Tibial nerve (tissue), 4 donors: Measurements from ENCODE around the gene RNF217. TPM values are rescaled to one million over a fixed set of nuclear protein-coding genes. Genes with fewer than 3 reads are reported as not detected.

Experiments used
- DNase-seq, 2 donors: peaks; one replicate each; pipeline ENCODE4 v3.0.0-alpha.2; 2019; ENCODE audit warnings: low spot score in 2 of 2
- H3K27ac ChIP-seq, 4 donors: fragments of 200-600 bp; sonication (generic) in 3 of 4; one replicate each; pipeline ENCODE4 v1.5.1; 2017 to 2019; ENCODE audit warnings: mild to moderate bottlenecking in 1 of 4
- H3K27me3 ChIP-seq, 2 donors: fragments of 200-600 bp; sonication (generic) in 1 of 2; one replicate each; pipeline versions ENCODE4 v1.5.1 to v1.6.0; 2017 to 2019
- H3K36me3 ChIP-seq, 3 donors: fragments of 200-600 bp; sonication (generic); one replicate each; pipeline ENCODE4 v1.5.1; 2018 to 2019
- H3K4me1 ChIP-seq, 4 donors: fragments of 200-600 bp; sonication (generic) in 3 of 4; one replicate each; pipeline ENCODE4 v1.5.1; 2017 to 2019
- H3K4me3 ChIP-seq, 4 donors: fragments of 200-600 bp; sonication (generic) in 3 of 4; one replicate each; pipeline ENCODE4 v1.5.1; 2017 to 2019; ENCODE audit warnings: mild to moderate bottlenecking in 1 of 4, moderate library complexity in 1 of 4
- H3K9me3 ChIP-seq, 4 donors: fragments of 200-600 bp; sonication (generic) in 3 of 4; one replicate each; pipeline ENCODE4 v1.5.1; 2017 to 2019
- CTCF ChIP-seq, 5 experiments: fragments of 200-600 bp in 3 of 5; fragments of 450-650 bp in 2 of 5; sonication (generic) in 3 of 5; IDR thresholded peaks; one replicate each; pipeline ENCODE4 v1.5.1; 2016 to 2019; ENCODE audit warnings: antibody characterized with exemption in 5 of 5, mild to moderate bottlenecking in 3 of 5, moderate library complexity in 2 of 5
- EP300 ChIP-seq, 2 donors: sonication (generic); formaldehyde crosslinking; IDR thresholded peaks; one replicate each; pipeline ENCODE4 v1.6.1; 2017; ENCODE audit warnings: antibody characterized with exemption in 2 of 2, mild to moderate bottlenecking in 1 of 2
- POLR2A ChIP-seq, 2 donors: fragments of 450-650 bp; IDR thresholded peaks; one replicate each; pipeline ENCODE4 v1.6.1; 2017; ENCODE audit warnings: antibody characterized with exemption in 2 of 2, mild to moderate bottlenecking in 2 of 2, moderate library complexity in 2 of 2
- WGBS, 2 donors: methylation state at CpG; one replicate each; pipeline ENCODE4 v1.1.5; 2018; 5-methylcytosine and 5-hydroxymethylcytosine counted together
- total RNA-seq, 4 donors: library from RNA; depleted of rRNA; stranded (reverse); fragments of >200 nt; gene quantifications; one replicate each; pipeline ENCODE4 v1.1.0, GENCODE V29; 2016

RNF217 gene
- total RNA-seq, 4 donors from 2014 or later = 26.7 to 40.2 (median 35.5) TPM

GRCh38 chr6:124958149-124958548, 4.1 kb upstream of the RNF217 start:
- Histone ChIP-seq H3K27ac (no peak overlapping the region), H3K36me3 (no peaks in the 10 kb centered on the region), H3K9me3 (no peaks in the 10 kb centered on the region), H3K4me3 (no peak overlapping the region), H3K4me1 (peaks cover 0 to 16% (median 6%) of the 10 kb centered on the region in 4 donors), H3K27me3 (no peaks in the 10 kb centered on the region)
- no peak for DNase-seq
- TF ChIP-seq EP300 (IDR thresholded peaks at IDR 0.05) (no peak), CTCF (IDR thresholded peaks at IDR 0.05) (no peak), POLR2A (IDR thresholded peaks at IDR 0.05) (no peak)

GRCh38 chr6:124958759-124959354, 3.4 kb upstream of the RNF217 start:
- no peak for DNase-seq
- Histone ChIP-seq H3K4me3 (no peak overlapping the region), H3K27me3 (no peaks in the 10 kb centered on the region), H3K27ac (no peak overlapping the region), H3K36me3 (no peaks in the 10 kb centered on the region), H3K4me1 (peaks cover 0 to 16% (median 6%) of the 10 kb centered on the region in 4 donors), H3K9me3 (no peaks in the 10 kb centered on the region)
- WGBS, 2 donors = 76 to 86% methylated on average over 1 of the region's 1 CpG
- TF ChIP-seq EP300 (IDR thresholded peaks at IDR 0.05) = no peak
- TF ChIP-seq POLR2A (IDR thresholded peaks at IDR 0.05) = no peak
- TF ChIP-seq CTCF (IDR thresholded peaks at IDR 0.05) = no peak

GRCh38 chr6:124960757-124961463, 1.3 kb upstream of the RNF217 start:
- no peak for DNase-seq
- Histone ChIP-seq H3K27ac (peak overlapping the region in 3 of 4 donors; percentile 90 to 96 (median 96)), H3K4me1 (peaks cover 0 to 35% (median 12%) of the 10 kb centered on the region in 4 donors), H3K27me3 (no peaks in the 10 kb centered on the region), H3K4me3 (peak overlapping the region; percentile 71 to 91 (median 86)), H3K36me3 (no peaks in the 10 kb centered on the region), H3K9me3 (no peaks in the 10 kb centered on the region)
- no peak for TF ChIP-seq EP300 (IDR thresholded peaks at IDR 0.05)
- TF ChIP-seq CTCF (IDR thresholded peaks at IDR 0.05) = no peak
- TF ChIP-seq POLR2A (IDR thresholded peaks at IDR 0.05) = no peak
- WGBS, 2 donors = 64 to 69% methylated on average over 4 of the region's 4 CpGs

- Histone ChIP-seq H3K27ac (peak overlapping the region; percentile 90 to 97 (median 96)), H3K36me3 (no peaks in the 10 kb centered on the region), H3K27me3 (no peaks in the 10 kb centered on the region), H3K4me1 (peaks cover 0 to 40% (median 12%) of the 10 kb centered on the region in 4 donors), H3K4me3 (peak overlapping the region; percentile 71 to 91 (median 86)), H3K9me3 (no peaks in the 10 kb centered on the region)
- TF ChIP-seq POLR2A (IDR thresholded peaks at IDR 0.05) (no peak), EP300 (IDR thresholded peaks at IDR 0.05) (no peak), CTCF (IDR thresholded peaks at IDR 0.05) (no peak)
- DNase-seq = no peak
- WGBS, 2 donors = 5 to 6% methylated on average over 6 of the region's 6 CpGs
Observed at GRCh38 chr6:124961464-124961776, 817 bp upstream of the RNF217 start.
